HCEC 1CT (cell line): ENCODE results near the gene FOXP1.

Source experiments
- DNase-seq: peaks from one replicate; pipeline ENCODE4 v3.0.0-alpha.2; 2017

The FOXP1 gene

DNA sequence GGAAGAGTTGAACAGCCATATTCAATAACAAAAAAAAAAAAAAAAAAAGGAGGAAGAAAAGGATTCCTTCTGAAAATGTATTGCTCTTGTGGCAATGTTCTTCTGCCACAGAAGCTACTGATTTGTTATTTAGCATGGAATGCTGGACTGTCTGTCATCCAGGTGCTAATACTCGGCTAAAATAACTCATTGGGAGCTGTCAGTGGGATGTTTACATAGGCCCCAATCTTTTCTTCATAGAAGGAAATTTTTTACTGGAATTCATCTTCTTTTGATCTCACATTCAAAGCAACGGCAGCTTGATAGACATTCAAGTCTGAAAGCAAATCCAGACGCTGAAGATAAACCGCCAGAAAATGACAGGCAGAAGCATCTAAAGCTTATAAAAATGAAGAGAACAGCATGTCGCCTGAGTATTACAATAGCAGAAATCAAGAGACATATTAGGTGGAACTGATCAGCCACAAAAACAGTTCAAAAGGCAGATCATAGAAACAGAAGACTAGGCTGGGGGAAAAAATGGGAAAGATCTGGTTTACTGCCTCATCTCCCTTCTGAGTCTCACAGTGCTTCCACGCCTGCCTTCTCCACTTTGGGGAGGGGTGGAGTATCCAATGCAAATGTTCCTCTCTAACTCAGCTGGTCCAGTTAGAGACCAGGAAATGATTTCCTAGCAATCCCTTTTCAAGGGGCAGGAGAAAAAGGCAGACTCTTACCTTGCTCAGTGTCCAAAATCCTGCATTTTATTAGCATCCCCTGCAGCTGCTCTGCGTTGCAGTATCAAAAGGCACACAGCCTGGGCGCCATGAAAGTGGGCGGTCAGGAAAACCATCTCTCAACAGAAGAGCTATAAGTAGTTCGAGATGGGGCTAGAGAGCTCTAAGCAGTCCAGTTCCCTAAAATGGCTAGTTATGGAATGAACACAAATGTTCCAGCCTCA is 451.9 kb downstream of the FOXP1 start:
- no peak for DNase-seq

DNA sequence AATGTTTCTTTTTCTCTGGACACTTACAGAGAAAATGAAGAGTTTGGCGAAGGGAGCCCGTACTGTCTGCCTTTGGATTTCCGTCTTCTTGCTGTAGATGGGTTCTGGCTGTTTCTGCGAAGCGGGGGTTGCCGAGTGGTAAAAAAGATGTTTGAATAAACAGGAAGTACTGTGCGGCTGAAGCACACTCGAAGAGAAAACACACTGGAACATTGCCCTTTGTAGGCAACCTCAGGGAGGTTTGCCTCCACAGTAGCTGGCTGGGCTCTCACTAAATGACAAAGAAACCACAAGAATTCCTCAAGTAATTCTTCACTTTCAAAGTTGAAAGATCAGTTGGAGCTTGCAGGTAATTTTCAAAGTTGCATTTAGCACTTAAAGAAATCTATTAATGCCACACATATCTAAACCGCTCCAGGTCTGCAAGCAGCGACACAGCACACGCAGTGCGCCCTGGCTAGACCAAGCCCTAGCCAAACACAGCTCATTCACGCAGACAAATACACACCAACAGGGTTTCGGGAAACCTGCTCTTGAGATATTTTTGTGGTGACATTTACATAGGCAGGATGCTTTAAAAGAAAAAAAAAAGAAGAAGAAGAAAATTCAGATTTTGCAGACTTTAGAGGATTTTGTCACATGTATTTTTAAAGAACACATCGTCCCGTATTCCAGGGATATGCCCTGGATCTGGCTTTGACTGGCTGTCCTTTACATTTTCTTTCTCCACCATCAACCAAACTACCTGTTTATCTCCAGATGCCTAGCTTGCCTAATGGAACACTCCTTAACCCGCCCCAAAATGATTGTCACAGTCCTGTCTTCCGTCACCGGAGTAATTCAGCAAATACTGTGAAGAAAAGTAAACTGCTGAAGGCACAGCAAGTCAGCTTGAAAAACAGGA is 452.8 kb downstream of the FOXP1 start:
- DNase-seq, result peak; percentile 81

DNA sequence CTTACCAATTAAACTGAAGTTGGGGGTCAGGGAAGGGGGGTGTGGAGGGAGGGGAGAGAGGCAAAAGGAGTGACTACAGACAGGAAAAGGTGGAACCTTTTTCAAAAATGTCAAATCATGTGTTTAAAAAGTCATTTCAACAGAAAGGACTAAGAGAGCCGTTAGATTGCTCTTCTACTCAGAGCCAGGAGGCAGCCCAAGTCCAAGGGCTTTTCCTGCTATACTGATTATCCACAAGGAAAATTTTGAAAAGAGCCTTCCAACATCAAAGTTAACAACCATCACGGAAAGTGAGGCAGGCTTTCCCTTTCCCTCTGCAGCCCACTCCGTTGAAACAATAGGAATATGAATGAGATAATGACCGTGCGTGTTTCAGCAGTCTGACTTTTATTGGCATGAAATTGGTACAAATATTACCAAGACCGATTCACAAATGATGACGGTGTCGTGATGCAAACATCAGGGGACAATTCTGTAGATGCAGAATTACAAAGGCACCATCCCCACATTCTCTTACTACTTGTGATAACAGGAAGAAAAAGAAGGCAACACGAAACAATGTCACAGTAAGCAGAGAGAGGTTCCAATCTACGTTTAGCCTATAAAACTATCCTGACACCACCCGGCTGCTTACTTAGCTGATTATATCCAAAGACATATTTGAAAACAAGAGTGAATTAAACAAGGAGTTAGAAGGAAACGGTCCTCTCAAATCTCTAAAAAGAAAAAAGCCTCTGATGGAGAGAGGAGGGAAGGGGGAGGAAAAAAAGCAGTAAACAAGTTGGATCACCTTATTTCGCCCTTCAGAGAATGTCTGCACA is 453.7 kb downstream of the FOXP1 start:
- peak; percentile 65 for DNase-seq

DNA sequence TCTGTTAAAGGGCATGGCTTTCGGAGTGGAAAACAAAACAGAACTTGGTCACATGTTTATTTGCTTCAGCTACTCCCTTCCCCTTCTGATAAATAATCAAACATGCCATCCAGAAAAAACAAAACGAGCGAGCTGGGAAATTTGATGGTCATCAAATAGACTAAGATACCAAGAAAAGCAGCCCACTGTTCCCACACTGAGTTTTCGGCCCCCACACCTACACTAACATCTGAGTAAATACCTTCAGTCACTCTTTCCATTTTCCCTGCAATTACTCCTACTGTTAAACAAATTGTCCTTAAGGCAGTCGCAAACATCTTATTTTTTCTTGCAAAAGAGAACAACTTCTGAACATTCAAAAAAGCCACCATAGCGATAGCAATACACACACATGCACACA is 454.6 kb downstream of the FOXP1 start:
- DNase-seq, result no peak

DNA sequence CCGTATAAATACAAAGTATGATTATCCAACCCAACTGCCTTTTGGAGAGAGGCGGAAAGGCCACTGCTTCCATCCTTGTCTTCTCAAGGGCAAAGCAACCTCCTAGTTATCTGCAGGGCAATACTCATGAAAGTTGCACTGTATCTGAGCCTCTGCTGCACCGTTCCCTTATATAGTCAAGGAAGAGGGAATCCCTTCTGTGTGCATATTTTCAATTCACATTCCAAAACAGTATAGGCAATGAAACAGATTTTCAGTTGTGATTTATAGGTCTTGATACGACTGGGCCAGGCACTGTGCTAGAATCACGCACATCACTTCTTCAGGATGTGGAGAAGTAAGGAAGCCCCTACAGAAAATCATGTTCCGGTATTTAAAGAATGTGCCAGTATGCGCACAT is 455.7 kb downstream of the FOXP1 start:
- DNase-seq, result peak; percentile 68

DNA sequence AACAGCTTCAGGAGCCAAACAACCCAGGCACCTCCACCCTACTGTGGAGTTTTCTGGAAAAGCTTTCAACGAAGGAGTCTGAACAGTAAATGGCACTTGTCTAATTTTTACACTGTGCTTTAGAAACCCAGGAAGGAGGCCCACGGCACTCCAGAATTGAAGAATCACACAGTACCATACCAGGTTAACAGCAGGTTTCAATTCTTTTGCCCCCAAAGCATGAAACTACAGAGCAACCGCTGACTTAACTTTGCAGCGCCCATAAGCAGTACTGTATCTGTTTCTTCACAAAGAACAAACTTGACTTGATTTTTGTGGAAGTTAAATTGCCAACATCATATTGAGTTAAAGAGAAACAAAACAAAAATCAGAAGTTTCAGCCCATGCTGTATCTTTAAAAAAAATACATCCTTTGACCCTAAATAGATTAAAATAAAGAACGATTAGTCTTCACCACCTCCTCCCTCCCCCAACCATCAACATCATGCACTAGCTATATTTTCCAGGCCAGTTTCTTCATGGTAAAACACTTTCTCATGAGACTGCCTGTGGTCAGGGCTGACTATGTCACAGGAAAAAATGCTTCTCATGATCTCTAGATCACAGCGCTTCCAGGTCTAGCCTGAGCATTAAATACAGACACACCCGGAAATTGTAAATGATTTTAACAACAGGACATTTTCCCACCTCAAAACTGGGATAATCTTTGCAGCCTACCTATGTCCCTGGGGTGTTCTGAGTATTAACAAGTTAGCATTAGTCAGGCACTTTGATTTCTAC is 456.3 kb downstream of the FOXP1 start:
- peak; percentile 74 for DNase-seq

DNA sequence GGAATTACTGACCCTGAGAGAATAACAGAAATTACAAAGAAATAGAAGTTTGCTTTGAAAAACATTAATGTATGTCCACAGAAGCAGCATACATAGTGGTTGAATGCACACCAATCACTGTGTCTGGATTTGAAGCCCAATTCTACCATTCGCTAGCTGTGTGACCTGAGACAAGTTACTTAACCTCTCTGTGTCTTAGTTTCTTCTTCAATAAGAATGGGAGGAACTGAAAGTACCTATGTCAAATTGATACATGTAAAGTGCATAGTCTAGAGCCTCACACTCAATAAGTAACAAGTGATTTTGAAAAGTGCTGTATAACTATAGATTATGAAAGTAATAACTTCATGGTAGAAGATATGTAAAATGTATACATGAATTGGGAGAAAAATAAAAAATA is 457.8 kb downstream of the FOXP1 start:
- DNase-seq, result no peak

DNA sequence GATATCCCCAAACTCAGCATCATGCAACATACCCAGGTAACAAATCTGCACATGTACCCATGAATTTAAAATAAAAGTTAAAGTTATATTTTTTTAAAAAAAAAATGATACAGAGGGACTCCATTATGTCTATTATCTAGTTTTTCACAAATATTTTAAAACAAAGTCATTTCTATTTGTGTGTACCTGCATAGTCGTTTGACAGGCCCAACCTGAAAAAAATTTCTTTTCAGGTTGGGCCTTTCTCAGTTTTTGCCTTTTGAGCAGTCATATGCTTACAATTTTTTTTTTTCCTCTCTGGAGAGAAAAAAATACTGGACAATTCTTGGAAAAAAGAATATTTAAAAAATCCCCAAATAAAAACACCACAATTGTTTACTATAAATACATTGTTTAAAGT is 459.5 kb downstream of the FOXP1 start:
- no peak for DNase-seq

DNA sequence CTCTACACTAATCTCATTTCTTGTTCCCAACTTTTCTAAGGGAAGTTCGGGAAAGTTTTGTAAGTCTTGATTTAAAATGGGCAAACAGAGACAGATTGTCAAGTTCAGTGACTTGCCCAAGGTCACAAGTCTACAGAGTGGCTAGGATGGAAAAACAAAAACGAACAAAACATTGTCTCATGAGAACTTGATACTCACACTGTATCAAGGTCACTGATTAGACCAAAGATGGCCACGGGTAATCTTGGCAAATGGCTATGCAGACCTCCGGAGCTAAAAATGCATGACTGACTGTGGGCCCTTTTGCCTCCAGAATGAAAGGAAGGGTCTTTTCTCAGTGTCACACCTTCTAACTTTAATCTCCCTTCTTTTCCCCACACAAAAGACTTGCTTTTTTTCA is 460.9 kb downstream of the FOXP1 start:
- DNase-seq, result no peak

DNA sequence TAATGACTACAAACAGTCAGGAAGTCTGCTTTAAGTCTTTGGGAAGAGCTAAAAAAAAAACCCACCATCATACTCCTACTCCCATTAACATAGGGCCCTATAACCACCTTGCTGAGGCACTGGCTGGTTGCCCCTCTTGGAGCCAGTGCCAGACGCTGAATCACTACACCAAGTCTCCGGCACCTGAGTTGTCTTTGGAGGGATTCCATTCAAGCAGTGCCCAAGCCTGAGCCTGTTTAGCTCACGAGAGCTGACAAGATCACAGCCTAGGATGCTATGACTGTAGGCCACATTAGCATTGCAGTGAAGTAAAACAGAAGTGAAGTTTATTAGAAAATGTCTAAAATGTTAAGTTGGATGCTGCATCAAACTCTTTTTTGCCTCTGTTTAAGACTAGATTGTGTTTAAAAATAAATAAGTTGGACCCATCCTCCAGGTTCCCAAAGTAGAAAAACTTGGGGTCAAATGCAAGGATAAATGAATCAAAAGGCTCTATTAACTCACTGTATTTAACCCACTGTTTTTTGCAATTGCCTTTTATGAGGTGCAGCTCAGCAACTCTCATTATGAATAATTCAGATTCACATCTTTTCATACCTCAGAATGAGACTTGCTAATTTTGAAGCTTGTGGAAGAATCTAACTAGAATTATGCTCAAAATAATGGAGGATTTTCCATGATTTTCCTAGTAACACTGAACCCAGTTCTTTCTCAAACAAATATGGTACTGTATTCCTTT is 461.9 kb downstream of the FOXP1 start:
- DNase-seq, result no peak

DNA sequence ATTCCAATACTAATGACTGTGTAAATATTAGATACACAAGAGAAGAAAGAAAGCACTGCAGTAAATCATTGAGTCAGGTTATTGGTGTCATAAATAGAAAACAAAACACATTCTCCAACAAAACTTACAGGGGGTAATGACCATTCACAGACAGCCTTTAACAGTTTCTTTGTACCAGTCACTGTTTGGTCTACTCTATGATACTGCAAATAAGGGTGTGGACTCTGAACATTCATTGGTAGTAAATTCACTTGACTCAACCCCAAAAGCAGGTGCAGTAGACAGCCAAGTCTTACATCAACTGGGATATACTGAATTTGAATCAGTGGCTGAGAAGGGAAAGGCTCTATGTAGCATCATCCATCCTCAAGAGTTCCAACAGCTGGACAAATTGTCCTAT is 463.5 kb downstream of the FOXP1 start:
- DNase-seq, result no peak

DNA sequence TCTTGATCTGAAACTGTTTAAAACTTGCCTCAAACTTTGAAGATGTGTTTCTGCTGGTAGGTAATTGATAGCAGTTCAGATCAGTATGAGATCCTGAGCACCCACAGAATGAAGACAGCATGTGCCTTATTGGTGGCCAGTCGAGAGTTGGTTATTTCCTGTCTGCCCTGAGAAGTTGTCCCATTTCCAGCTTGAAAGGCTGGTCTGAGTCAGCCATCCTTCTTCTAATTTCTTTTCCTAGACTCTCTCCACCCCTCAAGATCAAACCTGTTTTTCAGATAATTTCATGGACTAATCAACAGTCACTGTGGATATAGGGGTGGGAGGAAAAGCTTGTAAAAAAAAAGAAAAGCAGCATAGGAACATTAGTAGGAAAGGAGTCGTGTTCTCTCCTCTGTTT is 464.4 kb downstream of the FOXP1 start:
- no peak for DNase-seq

DNA sequence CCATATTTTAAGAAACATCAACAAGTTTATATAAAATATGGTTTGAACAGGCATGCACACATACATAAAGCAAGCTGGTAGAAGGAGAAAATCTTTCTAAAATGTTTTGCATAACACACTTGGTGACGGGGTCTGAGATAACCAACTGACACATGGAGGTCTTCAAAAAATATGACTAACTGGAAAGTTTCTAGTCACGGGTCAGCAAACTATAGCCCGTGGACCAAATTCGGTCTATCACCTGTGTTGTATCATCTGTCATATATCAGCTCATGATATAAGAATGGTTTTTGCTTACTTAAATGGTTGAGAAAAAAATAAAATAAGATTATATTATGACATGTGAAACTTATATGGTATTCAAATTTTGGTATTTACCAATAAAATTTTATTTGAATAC is 465.1 kb downstream of the FOXP1 start:
- DNase-seq, result no peak

DNA sequence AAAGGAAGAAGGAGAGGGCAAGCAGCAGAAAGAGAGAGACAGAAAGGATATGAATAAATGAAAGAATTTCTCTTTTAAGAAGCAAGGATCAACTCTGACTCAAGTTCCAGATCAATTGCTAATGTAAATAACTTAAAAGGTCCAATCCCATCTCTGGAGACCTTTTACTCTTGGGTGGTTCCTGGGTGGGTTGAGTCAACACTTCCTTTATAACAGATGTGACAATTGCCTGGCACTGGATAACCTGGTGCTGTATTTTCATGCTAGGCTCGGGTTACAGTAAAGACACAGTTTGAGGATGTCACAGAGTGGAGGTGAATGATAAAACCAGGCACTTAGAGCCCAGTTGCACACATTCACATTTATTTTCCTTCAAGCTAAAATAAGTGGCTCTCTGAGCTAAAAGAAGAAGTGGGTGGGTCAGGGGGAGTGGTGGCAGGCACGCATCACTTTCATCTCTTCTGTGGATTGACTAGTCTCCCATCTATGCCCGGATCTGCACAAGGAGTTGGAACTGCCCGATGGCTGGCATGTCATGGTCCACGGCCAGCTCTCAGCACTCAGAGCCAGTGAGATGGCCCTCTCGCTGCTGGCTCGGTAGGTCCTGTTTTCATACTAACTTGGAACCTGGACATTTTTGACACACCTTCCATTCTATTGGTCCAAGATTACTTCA is 465.8 kb downstream of the FOXP1 start:
- DNase-seq, result peak; percentile 67

DNA sequence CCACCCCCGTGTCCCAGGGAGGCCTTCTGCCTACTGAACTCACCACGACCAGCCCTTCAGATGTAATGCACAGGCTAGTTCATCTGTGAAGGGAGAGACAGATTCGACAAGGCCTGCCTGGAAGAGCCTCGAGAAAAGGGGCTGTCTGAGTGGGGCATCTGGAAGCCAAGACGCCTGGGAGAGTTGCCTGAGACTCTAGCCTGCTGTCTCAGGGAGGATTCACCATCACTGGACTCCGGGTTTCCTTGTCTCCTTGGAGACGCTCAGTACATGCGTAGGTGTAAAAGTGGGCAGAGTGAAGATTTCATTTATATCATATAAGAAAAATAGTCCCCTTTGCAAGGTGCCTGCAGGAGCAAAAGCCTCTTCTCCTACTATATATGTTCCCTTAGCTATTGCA is 468.9 kb downstream of the FOXP1 start:
- DNase-seq, result no peak

DNA sequence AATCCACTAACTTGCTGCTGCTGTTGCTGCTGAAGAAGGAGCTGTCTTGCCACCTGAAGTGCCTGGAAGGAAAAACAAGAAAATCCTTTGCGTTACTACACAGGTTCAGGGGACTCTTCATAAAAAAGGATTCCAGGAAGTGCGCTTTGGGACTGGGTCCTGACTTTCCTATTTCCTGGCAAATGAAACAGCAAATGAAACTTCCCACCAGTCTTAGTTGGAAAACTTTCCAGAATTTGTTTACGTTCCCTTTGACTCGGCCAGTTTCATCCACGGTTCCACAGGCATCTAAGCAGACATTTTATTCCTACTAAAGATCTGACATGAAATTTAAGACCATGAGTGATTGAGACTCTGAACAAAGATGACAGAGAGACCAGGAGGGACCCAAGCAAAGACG is 471.0 kb downstream of the FOXP1 start:
- peak; percentile 49 for DNase-seq

DNA sequence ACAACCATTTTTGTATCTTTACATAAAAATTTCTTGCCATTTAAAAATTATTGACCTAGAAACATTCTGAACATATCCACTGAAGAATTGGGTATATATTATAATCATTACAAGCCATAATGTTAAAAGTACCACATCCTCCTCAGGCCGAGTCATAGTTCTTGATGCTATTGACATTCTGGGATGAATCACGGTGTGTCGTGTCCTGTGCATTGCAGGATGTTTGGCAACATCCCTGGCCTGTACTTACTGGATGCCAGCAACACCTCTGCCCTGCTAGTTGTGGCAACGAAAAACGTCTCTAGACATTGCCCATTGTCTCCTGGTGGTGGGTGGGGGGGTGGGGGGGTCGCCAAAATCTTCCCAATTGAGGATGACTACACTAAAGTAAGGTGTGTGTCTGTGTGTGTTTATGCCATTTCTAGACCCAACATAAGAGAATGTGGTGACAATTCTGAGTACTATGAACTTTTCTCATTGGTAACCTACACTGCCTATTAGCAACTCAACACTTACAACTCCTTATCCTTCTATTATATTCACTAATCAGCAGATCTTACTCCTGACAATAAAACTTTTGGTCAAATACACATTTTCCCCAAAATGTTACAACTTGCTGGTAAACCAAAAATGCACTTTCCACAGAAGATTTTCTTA is 471.6 kb downstream of the FOXP1 start:
- DNase-seq, result peak; percentile 94

DNA sequence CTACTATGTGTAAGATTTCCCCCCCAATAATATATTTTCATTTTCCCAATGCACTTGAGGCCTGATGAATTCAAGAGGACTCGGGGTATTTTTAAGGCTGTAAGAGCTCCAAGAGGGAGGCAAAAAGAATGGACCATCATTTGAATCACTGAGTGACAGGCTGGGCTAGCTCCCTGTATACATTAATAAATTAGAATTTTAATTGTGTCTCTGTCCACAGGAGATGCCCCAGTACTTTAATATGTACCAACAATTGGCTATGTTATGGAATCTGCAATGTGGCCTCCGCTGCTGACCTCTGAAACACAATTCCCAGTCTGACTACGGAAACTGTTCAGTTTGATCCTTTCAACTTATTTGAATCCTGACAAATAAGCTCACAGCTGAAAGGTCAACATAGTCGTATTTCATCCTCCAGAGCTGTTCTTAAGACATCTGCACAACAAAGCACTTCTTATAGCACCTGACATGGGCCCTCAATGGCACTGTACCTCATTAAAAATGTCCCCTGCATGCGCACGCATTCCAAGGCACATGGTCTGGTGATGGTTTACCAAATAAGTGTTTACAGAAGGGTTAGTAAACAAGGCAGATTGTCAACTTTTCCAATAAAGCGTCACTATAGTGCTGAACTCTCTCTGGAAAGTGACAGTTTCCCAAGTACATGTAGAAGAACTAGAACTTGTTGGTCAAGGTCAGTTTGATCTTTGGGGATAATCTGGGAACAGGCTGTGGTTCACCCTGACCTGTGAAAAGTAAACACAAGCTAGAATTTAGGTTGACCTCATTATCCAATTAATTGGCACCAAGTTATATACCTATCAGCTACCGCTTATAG is 472.9 kb downstream of the FOXP1 start:
- DNase-seq, result no peak

DNA sequence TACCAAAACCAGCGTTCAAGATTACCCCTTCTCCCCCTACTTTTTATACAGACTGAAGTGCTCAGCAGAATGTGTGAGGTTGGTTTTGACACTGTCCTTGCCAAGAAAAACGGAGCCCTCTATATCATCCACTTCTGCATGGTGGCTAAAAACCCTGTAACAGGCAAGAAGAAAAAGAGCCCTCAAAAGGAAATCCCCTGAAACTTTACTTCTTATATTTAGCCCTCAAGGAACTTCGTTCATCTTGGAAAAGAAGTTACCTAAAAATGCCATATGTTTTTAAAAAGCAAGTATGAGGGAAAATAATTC is 473.6 kb downstream of the FOXP1 start:
- DNase-seq, result no peak
